22Rv1 (cell line): ENCODE data around the gene MBP.

ENCODE experiments used
- CTCF ChIP-seq: fragments of 450-650 bp; IDR thresholded peaks from 2 replicates; pipeline ENCODE4 v1.5.1; 2017; ENCODE audit warnings: mild to moderate bottlenecking
- ZFX ChIP-seq: fragments of 450-650 bp; IDR thresholded peaks from 2 replicates; pipeline ENCODE4 v1.6.1; 2017; ENCODE audit warnings: antibody characterized with exemption, borderline replicate concordance

GRCh38 chr18:76993085-76993382 is 139.5 kb downstream of the MBP start:
- TF ChIP-seq CTCF (no peak), ZFX (no peak)
